ENCODE data around the gene HDGFL3. TPM values are rescaled to one million over a fixed set of nuclear protein-coding genes. Genes with fewer than 3 reads are reported as not detected.

HDGFL3 gene
- 21.4 TPM for total RNA-seq

DNA sequence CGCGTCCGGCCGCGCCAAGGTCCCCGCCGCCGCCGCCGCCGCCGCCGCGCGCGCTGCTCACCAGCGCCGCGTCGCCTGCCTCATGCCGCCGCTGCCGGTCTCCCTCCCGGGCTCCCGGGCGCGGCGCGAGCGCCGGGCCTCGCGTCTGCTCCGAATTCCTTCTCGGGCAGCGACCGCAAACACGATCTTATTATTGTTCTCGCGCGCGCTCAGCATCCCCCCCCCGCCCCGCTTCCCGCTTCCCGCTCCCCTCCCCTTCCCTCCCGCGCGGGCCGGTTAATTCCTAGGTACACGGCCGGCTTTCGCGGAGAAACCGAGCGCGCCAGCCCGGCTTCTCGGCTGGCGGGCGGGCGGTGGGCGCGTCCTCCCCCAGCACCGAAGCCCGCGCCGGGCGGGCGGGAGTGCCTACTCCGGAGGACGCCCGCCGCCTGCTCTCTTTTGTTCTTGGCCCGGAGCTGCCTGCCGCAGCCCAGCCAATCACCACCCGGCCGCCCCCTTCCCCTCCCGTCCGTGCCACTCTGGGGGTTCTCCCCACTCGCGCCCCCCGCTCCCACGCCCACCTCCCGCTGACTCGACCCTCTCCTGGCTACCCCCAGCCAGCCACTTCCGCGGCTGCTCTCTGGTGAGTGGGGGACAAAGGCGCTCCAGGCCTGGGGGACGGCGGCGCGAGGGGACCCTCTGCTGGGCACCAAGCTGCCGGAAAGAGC lies at the start of gene HDGFL3:
Gene HDGFL3, minus strand, starts transcription at position 164 of the 707 bp plus-strand sequence. CDS start 409 bp downstream, outside the sequence.

DNA sequence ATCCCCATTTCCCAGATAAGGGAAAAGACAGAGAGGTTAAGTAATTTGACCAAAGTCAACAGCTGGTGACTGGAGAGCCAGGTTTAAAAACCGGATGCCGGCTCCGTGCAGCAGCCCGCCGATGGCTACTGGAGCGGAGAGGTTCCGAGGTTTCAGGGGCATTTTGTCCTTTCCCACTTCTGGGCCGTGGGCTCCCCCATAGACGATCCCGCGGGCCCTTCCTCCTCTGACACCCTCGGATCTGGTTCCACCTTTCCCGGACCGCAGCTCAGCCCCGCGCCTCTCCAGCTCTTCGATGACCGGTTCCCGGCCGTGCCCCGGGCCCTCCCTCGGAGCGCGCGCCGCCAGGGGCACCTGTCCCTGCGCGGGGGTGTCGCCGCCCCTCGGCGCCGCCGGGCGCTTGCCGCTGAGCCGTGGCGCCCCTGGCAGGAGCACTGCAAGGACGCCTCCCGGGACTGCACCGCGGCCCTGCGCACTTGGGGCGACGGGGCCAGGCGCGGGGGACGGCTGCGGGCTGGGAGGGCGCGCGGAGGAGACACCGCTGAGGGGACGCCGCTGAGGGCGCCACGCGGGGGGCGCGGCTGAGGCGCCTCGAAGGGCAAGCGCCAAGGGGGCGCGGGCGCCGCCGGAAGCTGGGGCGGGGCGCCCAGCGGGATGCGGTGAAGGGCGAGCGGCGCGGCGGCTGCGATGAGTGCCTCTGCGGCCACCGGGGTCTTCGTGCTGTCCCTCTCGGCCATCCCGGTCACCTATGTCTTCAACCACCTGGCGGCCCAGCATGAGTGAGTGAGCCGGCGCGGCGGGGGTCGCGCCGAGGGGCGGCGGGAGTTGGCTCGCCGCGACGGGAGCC lies 100.4 kb downstream of the HDGFL3 start, which contains the start of gene TM6SF1:
Gene TM6SF1, plus strand, starts transcription at position 652 of the 847 bp plus-strand sequence. Its CDS starts 36 bp downstream, at position 688.

Other genes starting within 250 kb of the HDGFL3 start
- 25.6 TPM for gene RAMAC, start 221.6 kb downstream of the HDGFL3 start, total RNA-seq
- 48.6 TPM for gene C15orf40, start 196.2 kb downstream of the HDGFL3 start, total RNA-seq
- gene BTBD1, start 140.6 kb downstream of the HDGFL3 start, total RNA-seq: 88.0 TPM
- gene TM6SF1, start 100.2 kb downstream of the HDGFL3 start, total RNA-seq: 12.4 TPM
- gene BNC1, start 76.8 kb upstream of the HDGFL3 start, total RNA-seq: 0.12 TPM
- gene SH3GL3, start 239.5 kb upstream of the HDGFL3 start, total RNA-seq: 4.3 TPM